Prostate gland (tissue), 2 donors: ENCODE measurements around the gene GPX3.

Experiments
- CTCF ChIP-seq, 4 experiments: fragments of 200-600 bp in 2 of 4; fragments of 450-650 bp in 2 of 4; sonication (generic) in 2 of 4; IDR thresholded peaks; 1 replicate in 3 of 4; 2 replicates in 1 of 4; pipeline ENCODE4 v1.5.1; 2016 to 2019; ENCODE audit warnings: antibody characterized with exemption in 4 of 4, mild to moderate bottlenecking in 2 of 4, moderate library complexity in 2 of 4
- POLR2A ChIP-seq: fragments of 450-650 bp; IDR thresholded peaks from one replicate; pipeline ENCODE4 v1.6.1; 2016; ENCODE audit warnings: antibody characterized with exemption, mild to moderate bottlenecking
- POLR2AphosphoS5 ChIP-seq: sonication (generic); formaldehyde crosslinking; IDR thresholded peaks from one replicate; pipeline ENCODE4 v1.6.1; 2017; ENCODE audit warnings: antibody characterized with exemption

GRCh38 chr5:151017897-151018296 is 2.5 kb upstream of the GPX3 start:
- TF ChIP-seq POLR2AphosphoS5 (no peak), POLR2A (no peak), CTCF (IDR thresholded peaks at IDR 0.05) (no peak)
